Stomach (tissue), 4 donors: ENCODE results near the gene ELP4.

Experiments
- CTCF ChIP-seq, 7 experiments: fragments of 450-650 bp in 4 of 7; fragments of 200-600 bp in 3 of 7; sonication (generic) in 3 of 7; IDR thresholded peaks; one replicate each; pipeline ENCODE4 v1.5.1; 2016 to 2019; ENCODE audit warnings: antibody characterized with exemption in 7 of 7, control low read depth in 2 of 7, mild to moderate bottlenecking in 1 of 7
- EP300 ChIP-seq: sonication (generic); formaldehyde crosslinking; IDR thresholded peaks from one replicate; pipeline ENCODE4 v1.6.1; 2017; ENCODE audit warnings: antibody characterized with exemption
- POLR2A ChIP-seq, 4 donors: fragments of 450-650 bp; IDR thresholded peaks; one replicate each; pipeline ENCODE4 v1.6.1; 2016; ENCODE audit warnings: antibody characterized with exemption in 4 of 4, control low read depth in 2 of 4, mild to moderate bottlenecking in 1 of 4, moderate library complexity in 1 of 4
- POLR2AphosphoS5 ChIP-seq, 3 donors: sonication (generic); formaldehyde crosslinking; IDR thresholded peaks; one replicate each; pipeline ENCODE4 v1.6.1; 2016; ENCODE audit warnings: antibody characterized with exemption in 3 of 3

GRCh38 chr11:31740131-31740530 lies 230.6 kb downstream of the ELP4 start:
- TF ChIP-seq CTCF (IDR thresholded peaks at IDR 0.05) (no peak), POLR2A (IDR thresholded peaks at IDR 0.05) (no peak), EP300 (no peak), POLR2AphosphoS5 (IDR thresholded peaks at IDR 0.05) (no peak)
